CD14-positive monocyte (primary cell): ENCODE results near the gene IFT57. TPM values are rescaled to one million over a fixed set of nuclear protein-coding genes. Genes with fewer than 3 reads are reported as not detected.

ENCODE experiments used
- DNase-seq, 3 donors: peaks; one replicate each; pipeline ENCODE4 v3.0.0-alpha.2; 2011 to 2022
- H2AFZ ChIP-seq: 2 replicates; pipeline ENCODE4 v1.6.0; 2012; ENCODE audit warnings: mild to moderate bottlenecking, low read depth, low read length, inconsistent platforms; ENCODE audit not compliant: insufficient read depth, poor library complexity, severe bottlenecking
- H3K27ac ChIP-seq, 2 donors: 1 replicate in 1 of 2; 2 replicates in 1 of 2; pipeline ENCODE4 v1.5.1; 2012 to 2013; ENCODE audit warnings: low read length in 2 of 2, control low read depth in 1 of 2, inconsistent platforms in 1 of 2, low read depth in 1 of 2, mild to moderate bottlenecking in 1 of 2
- H3K27me3 ChIP-seq, 2 donors: one replicate each; pipeline versions ENCODE4 v1.6.0 to v1.6.1; 2011 to 2013; ENCODE audit warnings: low read length in 2 of 2; ENCODE audit not compliant: control insufficient read depth in 2 of 2, insufficient read depth in 2 of 2
- H3K36me3 ChIP-seq, 2 donors: replicated peaks in 1 of 2; 1 replicate in 1 of 2; 2 replicates in 1 of 2; pipeline versions ENCODE4 v1.5.1 to v1.6.1; 2012 to 2013; ENCODE audit warnings: low read length in 2 of 2, control low read depth in 1 of 2, inconsistent platforms in 1 of 2, mild to moderate bottlenecking in 1 of 2; ENCODE audit not compliant: insufficient read depth in 2 of 2, control insufficient read depth in 1 of 2
- H3K4me1 ChIP-seq, 2 donors: 1 replicate in 1 of 2; 2 replicates in 1 of 2; pipeline versions ENCODE4 v1.5.1 to v1.6.1; 2012 to 2013; ENCODE audit warnings: low read length in 2 of 2, control low read depth in 1 of 2, inconsistent platforms in 1 of 2, mild to moderate bottlenecking in 1 of 2, moderate library complexity in 1 of 2; ENCODE audit not compliant: insufficient read depth in 2 of 2, control insufficient read depth in 1 of 2
- H3K4me2 ChIP-seq: replicated peaks from 2 replicates; pipeline ENCODE3; 2012; ENCODE audit warnings: low read length, moderate library complexity, mild to moderate bottlenecking; ENCODE audit not compliant: poor library complexity, severe bottlenecking; ENCODE audit errors: extremely low read depth
- H3K4me3 ChIP-seq, 3 experiments: fragments of 200-600 bp in 1 of 3; sonication (generic) in 1 of 3; replicated peaks in 1 of 3; 1 replicate in 2 of 3; 2 replicates in 1 of 3; pipeline ENCODE4 v1.5.1; 2011 to 2013; ENCODE audit warnings: low read length in 3 of 3, mild to moderate bottlenecking in 3 of 3, control low read depth in 2 of 3, low read depth in 2 of 3, inconsistent platforms in 1 of 3, moderate library complexity in 1 of 3
- H3K79me2 ChIP-seq: 2 replicates; pipeline ENCODE4 v1.6.0; 2012; ENCODE audit warnings: mild to moderate bottlenecking, control low read depth, inconsistent platforms, low read length, moderate library complexity; ENCODE audit not compliant: insufficient read depth
- H3K9ac ChIP-seq: 2 replicates; pipeline ENCODE4 v1.6.0; 2017; ENCODE audit warnings: low read length, mild to moderate bottlenecking; ENCODE audit not compliant: insufficient read depth, poor library complexity, severe bottlenecking
- H3K9me3 ChIP-seq, 2 donors: replicated peaks in 1 of 2; 1 replicate in 1 of 2; 2 replicates in 1 of 2; pipeline versions ENCODE4 v1.5.1 to v1.6.1; 2012 to 2013; ENCODE audit warnings: low read length in 2 of 2, control low read depth in 1 of 2; ENCODE audit not compliant: control insufficient read depth in 1 of 2, insufficient read depth in 1 of 2
- H4K20me1 ChIP-seq: 2 replicates; pipeline ENCODE4 v1.6.0; 2012; ENCODE audit warnings: mild to moderate bottlenecking, low read length, control low read depth, moderate library complexity; ENCODE audit not compliant: insufficient read depth
- H3K27ac Mint-ChIP-seq, 7 donors: one replicate each; pipeline ENCODE4 v1.8.0; 2020; ENCODE audit warnings: mild to moderate bottlenecking in 7 of 7, mixed read lengths in 7 of 7, moderate library complexity in 6 of 7, inconsistent platforms in 2 of 7
- H3K27me3 Mint-ChIP-seq, 3 donors: one replicate each; pipeline ENCODE4 v1.8.0; 2021 to 2022; ENCODE audit warnings: low read depth in 3 of 3, mild to moderate bottlenecking in 3 of 3, mixed read lengths in 3 of 3, moderate library complexity in 3 of 3, inconsistent platforms in 1 of 3
- H3K36me3 Mint-ChIP-seq, 2 donors: one replicate each; pipeline ENCODE4 v1.8.0; 2020; ENCODE audit warnings: mixed read lengths in 2 of 2, inconsistent platforms in 1 of 2, mild to moderate bottlenecking in 1 of 2
- H3K4me1 Mint-ChIP-seq: one replicate; pipeline ENCODE4 v1.8.0; 2020; ENCODE audit warnings: mild to moderate bottlenecking, mixed read lengths
- H3K4me3 Mint-ChIP-seq, 2 donors: one replicate each; pipeline ENCODE4 v1.8.0; 2020; ENCODE audit warnings: mild to moderate bottlenecking in 2 of 2, mixed read lengths in 2 of 2, moderate library complexity in 1 of 2
- H3K9me3 Mint-ChIP-seq, 7 donors: one replicate each; pipeline ENCODE4 v1.8.0; 2020 to 2022; ENCODE audit warnings: mixed read lengths in 7 of 7, mild to moderate bottlenecking in 6 of 7, moderate library complexity in 6 of 7, inconsistent platforms in 2 of 7
- CTCF ChIP-seq: fragments of 200-600 bp; IDR thresholded peaks from one replicate; pipeline ENCODE4 v1.8.0; 2022; ENCODE audit warnings: antibody characterized with exemption, mild to moderate bottlenecking
- WGBS: methylation state at CpG from one replicate; pipeline ENCODE4 v1.1.5; 2013; ENCODE audit warnings: missing lambda C conversion rate; ENCODE audit not compliant: insufficient coverage; 5-methylcytosine and 5-hydroxymethylcytosine counted together
- intact Hi-C, 2 donors: fragments of 100-400 bp; cut with micrococcal nuclease; formaldehyde crosslinking; loops; one replicate each; pipeline versions ENCODE4 v1.15.0 to v1.15.1; 2023
- polyA plus RNA-seq, 3 donors: library from polyadenylated mRNA; depleted of rRNA in 1 of 3; unstranded in 2 of 3; stranded (reverse) in 1 of 3; fragments of 300-500 nt in 2 of 3; fragments of >200 nt in 1 of 3; fragmentation: Illumina TruSeq in 2 of 3; gene quantifications; 1 replicate in 2 of 3; 2 replicates in 1 of 3; pipeline ENCODE4 v1.2.3, GENCODE V29; 2012 to 2021

Gene IFT57
- polyA plus RNA-seq, 3 donors, result 4.9 to 22.9 (median 15.1) TPM

GRCh38 chr3:108119398-108120104 is 102.7 kb downstream of the IFT57 start:
- no peaks in the 10 kb centered on the region for H3K36me3 ChIP-seq
- H3K9ac ChIP-seq, result no peak overlapping the region
- no peaks in the 10 kb centered on the region for H4K20me1 ChIP-seq
- H3K79me2 ChIP-seq, result no peaks in the 10 kb centered on the region
- H3K27me3 Mint-ChIP-seq, result peaks cover 0 to 9% (median 0%) of the 10 kb centered on the region in 3 donors
- WGBS, result 48% methylated on average over 3 of the region's 3 CpGs
- no peak overlapping the region for H3K27ac ChIP-seq
- no peak overlapping the region for H3K27ac Mint-ChIP-seq
- H3K4me1 ChIP-seq, result peaks cover 8 to 9% of the 10 kb centered on the region in 2 donors
- peaks cover 16% of the 10 kb centered on the region for H3K4me1 Mint-ChIP-seq
- H3K36me3 Mint-ChIP-seq, result no peaks in the 10 kb centered on the region
- H3K9me3 Mint-ChIP-seq, result peaks cover 0 to 2% (median 0%) of the 10 kb centered on the region in 7 donors
- no peaks in the 10 kb centered on the region for H3K27me3 ChIP-seq
- H3K4me3 Mint-ChIP-seq, result no peak overlapping the region
- DNase-seq, result no peak
- H3K4me3 ChIP-seq, result no peak overlapping the region
- H3K4me2 ChIP-seq, result no peak overlapping the region
- H2AFZ ChIP-seq, result no peak overlapping the region
- no peaks in the 10 kb centered on the region for H3K9me3 ChIP-seq
- TF ChIP-seq CTCF, result no peak
- intact Hi-C loops, result loop anchor here in 1 of 2 donors (5.0 kb wide), 1 partner anchor 103 kb away; the partner anchor contains the start of gene IFT57

- no peaks in the 10 kb centered on the region for H3K36me3 ChIP-seq
- intact Hi-C loops, result no loop called here
- Mint-ChIP-seq H3K4me1 (peaks cover 8% of the 10 kb centered on the region), H3K4me3 (no peak overlapping the region), H3K27ac (no peak overlapping the region), H3K27me3 (peaks cover 0 to 7% (median 0%) of the 10 kb centered on the region in 3 donors), H3K9me3 (peaks cover 0 to 2% (median 0%) of the 10 kb centered on the region in 7 donors), H3K36me3 (no peaks in the 10 kb centered on the region)
- 100% methylated on average over 2 of the region's 6 CpGs for WGBS
- H3K27me3 ChIP-seq, result no peaks in the 10 kb centered on the region
- no peak overlapping the region for H3K4me3 ChIP-seq
- DNase-seq, result no peak
- H3K27ac ChIP-seq, result no peak overlapping the region
- H3K9ac ChIP-seq, result no peak overlapping the region
- H2AFZ ChIP-seq, result no peak overlapping the region
- H3K9me3 ChIP-seq, result no peaks in the 10 kb centered on the region
- H3K4me2 ChIP-seq, result no peak overlapping the region
- no peaks in the 10 kb centered on the region for H3K79me2 ChIP-seq
- no peaks in the 10 kb centered on the region for H4K20me1 ChIP-seq
- no peaks in the 10 kb centered on the region for H3K4me1 ChIP-seq
- TF ChIP-seq CTCF, result no peak
Measured at GRCh38 chr3:108118038-108118768, 104.0 kb downstream of the IFT57 start.
